H9 (cell line): Measurements from ENCODE around the gene PPP1R12B. TPM values are rescaled to one million over a fixed set of nuclear protein-coding genes. Genes with fewer than 3 reads are reported as not detected.

Experiments used
- DNase-seq: peaks from one replicate; pipeline ENCODE4 v3.0.0-alpha.2; 2017
- H2AFZ ChIP-seq: one replicate; pipeline ENCODE4 v1.6.1; 2013; ENCODE audit warnings: mild to moderate bottlenecking, low read length, control low read depth, moderate library complexity
- H2AK5ac ChIP-seq: 2 replicates; pipeline ENCODE4 v1.6.1; 2013; ENCODE audit warnings: low read length, control low read depth, mixed read lengths; ENCODE audit not compliant: insufficient read length
- H2BK120ac ChIP-seq: one replicate; pipeline ENCODE4 v1.6.1; 2013; ENCODE audit warnings: low read depth, mild to moderate bottlenecking, low read length, control low read depth, inconsistent platforms; ENCODE audit not compliant: poor library complexity, severe bottlenecking
- H2BK12ac ChIP-seq: 2 replicates; pipeline ENCODE4 v1.6.1; 2013; ENCODE audit warnings: low read length, control low read depth, mixed read lengths, low read depth; ENCODE audit not compliant: insufficient read length
- H2BK15ac ChIP-seq: 2 replicates; pipeline ENCODE4 v1.6.1; 2013; ENCODE audit warnings: low read depth, low read length, control low read depth
- H2BK20ac ChIP-seq: one replicate; pipeline ENCODE4 v1.6.1; 2013; ENCODE audit warnings: low read depth, mild to moderate bottlenecking, low read length, control low read depth, inconsistent platforms; ENCODE audit not compliant: poor library complexity, severe bottlenecking
- H2BK5ac ChIP-seq: 2 replicates; pipeline ENCODE4 v1.6.1; 2013; ENCODE audit warnings: low read length, control low read depth, mixed read lengths; ENCODE audit not compliant: insufficient read length
- H3K14ac ChIP-seq: 2 replicates; pipeline ENCODE4 v1.6.1; 2013; ENCODE audit warnings: low read length, control low read depth; ENCODE audit not compliant: insufficient read depth
- H3K18ac ChIP-seq: 2 replicates; pipeline ENCODE4 v1.6.1; 2013; ENCODE audit warnings: low read depth, mild to moderate bottlenecking, mixed read lengths, low read length, control low read depth; ENCODE audit not compliant: insufficient read length
- H3K23ac ChIP-seq: 2 replicates; pipeline ENCODE4 v1.6.1; 2013; ENCODE audit warnings: low read length, control low read depth, mixed read lengths, low read depth; ENCODE audit not compliant: insufficient read length
- H3K23me2 ChIP-seq: 2 replicates; pipeline ENCODE4 v1.6.1; 2013; ENCODE audit warnings: low read depth, mild to moderate bottlenecking, mixed read lengths, low read length, control low read depth; ENCODE audit not compliant: insufficient read length, poor library complexity, severe bottlenecking
- H3K27ac ChIP-seq: 2 replicates; pipeline ENCODE4 v1.5.1; 2013; ENCODE audit warnings: low read length, control low read depth, mixed read lengths, low read depth; ENCODE audit not compliant: insufficient read length
- H3K27me3 ChIP-seq: 2 replicates; pipeline ENCODE4 v1.6.1; 2013; ENCODE audit warnings: low read length, control low read depth, inconsistent platforms; ENCODE audit not compliant: insufficient read depth
- H3K4ac ChIP-seq: 2 replicates; pipeline ENCODE4 v1.6.1; 2013; ENCODE audit warnings: low read depth, mild to moderate bottlenecking, control low read depth, inconsistent platforms, low read length, moderate library complexity
- H3K4me1 ChIP-seq: 2 replicates; pipeline ENCODE4 v1.6.1; 2013; ENCODE audit warnings: low read length, control low read depth, inconsistent platforms; ENCODE audit not compliant: insufficient read depth
- H3K4me2 ChIP-seq: 2 replicates; pipeline ENCODE4 v1.6.1; 2013; ENCODE audit warnings: low read length, control low read depth, mixed read lengths; ENCODE audit not compliant: insufficient read length, insufficient read depth
- H3K56ac ChIP-seq: 2 replicates; pipeline ENCODE4 v1.6.1; 2013; ENCODE audit warnings: low read depth, mild to moderate bottlenecking, mixed read lengths, low read length, control low read depth; ENCODE audit not compliant: insufficient read length
- H3K79me1 ChIP-seq: 2 replicates; pipeline ENCODE4 v1.6.1; 2013; ENCODE audit warnings: low read depth, mild to moderate bottlenecking, moderate library complexity, low read length, control low read depth, inconsistent platforms; ENCODE audit not compliant: insufficient read depth, poor library complexity, severe bottlenecking
- H3K79me2 ChIP-seq: 2 replicates; pipeline ENCODE4 v1.6.1; 2013; ENCODE audit warnings: low read length, control low read depth, inconsistent platforms; ENCODE audit not compliant: insufficient read depth
- H3K9ac ChIP-seq: 2 replicates; pipeline ENCODE4 v1.6.1; 2013; ENCODE audit warnings: low read length, control low read depth, mixed read lengths; ENCODE audit not compliant: insufficient read length; ENCODE audit errors: extremely low read depth
- H3K9me3 ChIP-seq: one replicate; pipeline ENCODE4 v1.6.1; 2013; ENCODE audit warnings: low read depth, low read length, inconsistent platforms; ENCODE audit not compliant: control insufficient read depth
- H3T11ph ChIP-seq: one replicate; pipeline ENCODE4 v1.6.1; 2013; ENCODE audit warnings: mild to moderate bottlenecking, low read length, control low read depth, inconsistent platforms
- H4K20me1 ChIP-seq: one replicate; pipeline ENCODE4 v1.6.1; 2013; ENCODE audit not compliant: control insufficient read depth, insufficient read length, insufficient read depth
- H4K5ac ChIP-seq: 2 replicates; pipeline ENCODE4 v1.6.1; 2013; ENCODE audit warnings: low read depth, mild to moderate bottlenecking, mixed read lengths, low read length, control low read depth; ENCODE audit not compliant: insufficient read length
- H4K8ac ChIP-seq: replicated peaks from 2 replicates; pipeline ENCODE4 v1.6.1; 2013; ENCODE audit warnings: low read length, control low read depth, mixed read lengths, low read depth; ENCODE audit not compliant: insufficient read length
- H4K91ac ChIP-seq: 2 replicates; pipeline ENCODE4 v1.6.1; 2013; ENCODE audit warnings: low read depth, mild to moderate bottlenecking, moderate library complexity, mixed read lengths, low read length, control low read depth; ENCODE audit not compliant: insufficient read length
- H3K27ac Mint-ChIP-seq, 3 experiments: 2 replicates in 2 of 3; 3 replicates in 1 of 3; pipeline ENCODE4 v1.8.0; 2020 to 2021; ENCODE audit warnings: mixed read lengths in 3 of 3, mild to moderate bottlenecking in 1 of 3, moderate library complexity in 1 of 3
- H3K27me3 Mint-ChIP-seq: 2 replicates; pipeline ENCODE4 v1.8.0; 2021; ENCODE audit warnings: low read depth, mild to moderate bottlenecking, moderate library complexity, mixed read lengths
- H3K36me3 Mint-ChIP-seq, 3 experiments: 2 replicates in 2 of 3; 3 replicates in 1 of 3; pipeline ENCODE4 v1.8.0; 2020 to 2021; ENCODE audit warnings: low read depth in 3 of 3, mixed read lengths in 3 of 3; ENCODE audit not compliant: insufficient read depth in 1 of 3
- H3K4me1 Mint-ChIP-seq, 2 experiments: 2 replicates each; pipeline ENCODE4 v1.8.0; 2020; ENCODE audit warnings: mixed read lengths in 2 of 2
- H3K4me3 Mint-ChIP-seq, 2 experiments: 2 replicates in 1 of 2; 3 replicates in 1 of 2; pipeline ENCODE4 v1.8.0; 2020 to 2021; ENCODE audit warnings: mild to moderate bottlenecking in 2 of 2, mixed read lengths in 2 of 2, moderate library complexity in 1 of 2
- H3K9me3 Mint-ChIP-seq, 2 experiments: 2 replicates in 1 of 2; 3 replicates in 1 of 2; pipeline ENCODE4 v1.8.0; 2020; ENCODE audit warnings: mild to moderate bottlenecking in 2 of 2, mixed read lengths in 2 of 2, moderate library complexity in 1 of 2
- WGBS: extraction: QIAGEN DNeasy Blood & Tissue Kit; methylation state at CpG from one replicate; pipeline ENCODE4 v1.1.7; 2013; ENCODE audit warnings: missing lambda C conversion rate, low lambda C conversion rate, mixed read lengths; ENCODE audit not compliant: insufficient read length; ENCODE audit errors: extremely low coverage; 5-methylcytosine and 5-hydroxymethylcytosine counted together
- total RNA-seq: library from RNA; stranded (reverse); gene quantifications from 2 replicates; pipeline ENCODE4 v1.2.1, GENCODE V29; 2021
- TF ChIP-seq, protein P1 (sequence below): fragments of 200-600 bp; sonication (generic); conservative IDR thresholded peaks from 3 replicates; pipeline ENCODE4 v1.8.0; 2021; ENCODE audit warnings: antibody characterized with exemption, mild to moderate bottlenecking

The PPP1R12B gene
- total RNA-seq, 1 experiment from 2014 or later: 12.9 TPM

DNA sequence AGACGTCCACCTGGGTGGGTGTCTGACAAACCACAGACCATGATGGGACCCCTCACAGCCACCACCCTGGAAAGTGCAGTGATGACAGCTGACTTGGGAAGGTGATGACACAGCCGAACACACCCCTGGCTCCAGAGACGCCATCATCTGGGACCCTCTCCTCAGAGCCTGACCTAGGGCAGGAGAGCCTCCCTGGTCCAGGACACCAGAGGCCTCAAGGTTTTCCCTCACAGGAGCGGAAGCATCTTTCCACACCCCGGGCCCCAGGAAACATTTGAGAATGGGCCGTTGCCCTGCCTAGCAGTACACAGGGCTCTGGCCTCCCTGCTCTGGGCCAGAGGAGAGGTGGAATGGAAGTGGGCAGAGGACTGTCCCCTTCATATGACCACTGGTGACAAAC is 282.0 kb downstream of the PPP1R12B start:
- no peak overlapping the region for H3K18ac ChIP-seq
- no peak for DNase-seq
- H4K91ac ChIP-seq: no peak overlapping the region
- H3K79me2 ChIP-seq: no peaks in the 10 kb centered on the region
- H3K4ac ChIP-seq: no peak overlapping the region
- no peak overlapping the region for H2AK5ac ChIP-seq
- H3K56ac ChIP-seq: no peak overlapping the region
- H3K27ac ChIP-seq: no peak overlapping the region
- no peak overlapping the region for H2BK120ac ChIP-seq
- Mint-ChIP-seq H3K27me3 (no peaks in the 10 kb centered on the region; the same call in none of the 2 replicates), H3K9me3 (no peaks in the 10 kb centered on the region), H3K4me1 (peaks cover 13% of the 10 kb centered on the region in 2 experiments), H3K4me3 (no peak overlapping the region), H3K36me3 (no peaks in the 10 kb centered on the region), H3K27ac (no peak overlapping the region)
- H3K4me1 ChIP-seq: no peaks in the 10 kb centered on the region; the same call in 1 of the 2 replicates
- H4K8ac ChIP-seq: no peak overlapping the region
- no CpG with 5 or more reads among the region's 6 CpGs for WGBS
- H3K79me1 ChIP-seq: no peaks in the 10 kb centered on the region
- H3K23me2 ChIP-seq: no peaks in the 10 kb centered on the region
- no peak overlapping the region for H2BK20ac ChIP-seq
- H4K20me1 ChIP-seq: no peaks in the 10 kb centered on the region
- H3K9ac ChIP-seq: no peak overlapping the region
- no peak overlapping the region for H3K14ac ChIP-seq
- H3T11ph ChIP-seq: no peak overlapping the region
- no peak overlapping the region for H4K5ac ChIP-seq
- TF ChIP-seq, protein P1, sequence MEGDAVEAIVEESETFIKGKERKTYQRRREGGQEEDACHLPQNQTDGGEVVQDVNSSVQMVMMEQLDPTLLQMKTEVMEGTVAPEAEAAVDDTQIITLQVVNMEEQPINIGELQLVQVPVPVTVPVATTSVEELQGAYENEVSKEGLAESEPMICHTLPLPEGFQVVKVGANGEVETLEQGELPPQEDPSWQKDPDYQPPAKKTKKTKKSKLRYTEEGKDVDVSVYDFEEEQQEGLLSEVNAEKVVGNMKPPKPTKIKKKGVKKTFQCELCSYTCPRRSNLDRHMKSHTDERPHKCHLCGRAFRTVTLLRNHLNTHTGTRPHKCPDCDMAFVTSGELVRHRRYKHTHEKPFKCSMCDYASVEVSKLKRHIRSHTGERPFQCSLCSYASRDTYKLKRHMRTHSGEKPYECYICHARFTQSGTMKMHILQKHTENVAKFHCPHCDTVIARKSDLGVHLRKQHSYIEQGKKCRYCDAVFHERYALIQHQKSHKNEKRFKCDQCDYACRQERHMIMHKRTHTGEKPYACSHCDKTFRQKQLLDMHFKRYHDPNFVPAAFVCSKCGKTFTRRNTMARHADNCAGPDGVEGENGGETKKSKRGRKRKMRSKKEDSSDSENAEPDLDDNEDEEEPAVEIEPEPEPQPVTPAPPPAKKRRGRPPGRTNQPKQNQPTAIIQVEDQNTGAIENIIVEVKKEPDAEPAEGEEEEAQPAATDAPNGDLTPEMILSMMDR: no peak
- no peak overlapping the region for H3K23ac ChIP-seq
- H2AFZ ChIP-seq: no peak overlapping the region
- H3K27me3 ChIP-seq: no peaks in the 10 kb centered on the region
- no peak overlapping the region for H3K4me2 ChIP-seq
- no peak overlapping the region for H2BK5ac ChIP-seq
- no peaks in the 10 kb centered on the region for H3K9me3 ChIP-seq
- no peak overlapping the region for H2BK12ac ChIP-seq
- H2BK15ac ChIP-seq: no peak overlapping the region
